Osteocyte (in vitro differentiated cells): ENCODE measurements around the gene MAFF. TPM values are rescaled to one million over a fixed set of nuclear protein-coding genes. Genes with fewer than 3 reads are reported as not detected.

Source experiments
- DNase-seq: peaks from one replicate; pipeline ENCODE4 v3.0.0; 2021; ENCODE audit warnings: mixed read lengths; ENCODE audit not compliant: unreplicated experiment; ENCODE audit errors: extremely low spot score
- H3K27ac Mint-ChIP-seq: one replicate; pipeline ENCODE4 v1.8.0; 2021; ENCODE audit warnings: mild to moderate bottlenecking, mixed read lengths; ENCODE audit not compliant: unreplicated experiment
- H3K27me3 Mint-ChIP-seq: one replicate; pipeline ENCODE4 v1.8.0; 2021; ENCODE audit warnings: mixed read lengths; ENCODE audit not compliant: unreplicated experiment
- H3K36me3 Mint-ChIP-seq: one replicate; pipeline ENCODE4 v1.8.0; 2021; ENCODE audit warnings: mixed read lengths; ENCODE audit not compliant: unreplicated experiment
- H3K4me1 Mint-ChIP-seq: one replicate; pipeline ENCODE4 v1.8.0; 2021; ENCODE audit warnings: mixed read lengths; ENCODE audit not compliant: unreplicated experiment
- H3K4me3 Mint-ChIP-seq: one replicate; pipeline ENCODE4 v1.8.0; 2021; ENCODE audit warnings: mild to moderate bottlenecking, moderate library complexity, mixed read lengths; ENCODE audit not compliant: unreplicated experiment
- H3K9me3 Mint-ChIP-seq: one replicate; pipeline ENCODE4 v1.8.0; 2021; ENCODE audit warnings: mixed read lengths; ENCODE audit not compliant: unreplicated experiment
- CTCF ChIP-seq: fragments of 200-600 bp; sonication (generic); IDR thresholded peaks from 2 replicates; pipeline ENCODE4 v1.5.0; 2021; ENCODE audit warnings: antibody characterized with exemption, mild to moderate bottlenecking, moderate library complexity
- total RNA-seq: library from RNA; stranded (reverse); gene quantifications from 2 replicates; pipeline ENCODE4 v1.2.1, GENCODE V29; 2021

MAFF gene
- total RNA-seq, 1 donor from 2014 or later: 17.0 TPM

GRCh38 chr22:38186429-38186828 lies 15.4 kb upstream of the MAFF start:
- Mint-ChIP-seq H3K4me3 (no peak overlapping the region), H3K27me3 (no peaks in the 10 kb centered on the region), H3K4me1 (peaks cover 8% of the 10 kb centered on the region), H3K36me3 (no peaks in the 10 kb centered on the region), H3K27ac (no peak overlapping the region), H3K9me3 (no peaks in the 10 kb centered on the region)
- no peak for DNase-seq
- no peak for TF ChIP-seq CTCF

DNA sequence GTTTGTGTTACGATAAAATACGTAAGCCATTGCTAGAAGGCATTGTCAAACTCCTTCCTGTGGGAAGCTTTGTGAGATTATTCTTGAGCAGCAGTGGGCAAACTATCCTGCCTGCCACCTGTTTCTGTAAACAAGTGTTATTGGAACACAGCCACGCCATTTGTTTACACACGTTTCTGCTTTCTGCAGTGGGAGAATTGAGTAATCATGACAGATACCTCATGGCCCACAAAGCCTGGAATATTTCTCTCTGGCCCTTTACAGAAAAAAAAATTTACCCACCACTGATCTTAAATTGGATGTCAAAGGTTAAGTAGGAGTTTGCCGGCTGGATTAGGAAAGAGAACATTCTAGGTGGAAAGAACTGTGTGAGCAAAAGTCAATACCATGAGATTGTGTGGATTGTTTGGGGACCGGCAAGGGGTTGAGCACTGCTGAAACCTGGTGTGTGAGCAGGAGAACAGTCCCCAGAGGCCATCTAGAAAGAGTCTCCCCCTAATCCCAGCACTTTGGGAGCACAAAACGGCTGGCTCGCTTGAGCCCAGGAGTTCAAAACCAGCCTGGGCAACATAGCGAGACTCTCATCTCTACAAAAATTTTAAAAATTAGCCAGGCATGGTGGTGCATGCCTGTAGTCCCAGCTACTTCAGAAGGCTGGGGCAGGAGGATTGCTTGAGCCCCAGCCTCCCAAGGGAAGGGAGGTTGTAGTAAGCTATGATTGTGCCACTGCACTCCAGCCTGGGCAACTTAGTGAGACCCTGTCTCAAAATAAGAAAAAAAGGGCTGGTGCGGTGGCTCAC lies 14.2 kb upstream of the MAFF start:
- DNase-seq: no peak
- Mint-ChIP-seq H3K4me1 (peaks cover 10% of the 10 kb centered on the region), H3K4me3 (no peak overlapping the region), H3K36me3 (no peaks in the 10 kb centered on the region), H3K27me3 (no peaks in the 10 kb centered on the region), H3K27ac (no peak overlapping the region), H3K9me3 (no peaks in the 10 kb centered on the region)
- TF ChIP-seq CTCF: no peak

- no peaks in the 10 kb centered on the region for H3K27me3 Mint-ChIP-seq
- no peak for DNase-seq
- no peaks in the 10 kb centered on the region for H3K9me3 Mint-ChIP-seq
- no peak overlapping the region for H3K4me3 Mint-ChIP-seq
- TF ChIP-seq CTCF: no peak
- no peaks in the 10 kb centered on the region for H3K36me3 Mint-ChIP-seq
- no peak overlapping the region for H3K27ac Mint-ChIP-seq
- peaks cover 10% of the 10 kb centered on the region for H3K4me1 Mint-ChIP-seq
Measured at GRCh38 chr22:38189104-38189503, 12.7 kb upstream of the MAFF start.

- Mint-ChIP-seq H3K4me3 (no peak overlapping the region), H3K9me3 (no peaks in the 10 kb centered on the region), H3K4me1 (peaks cover 14% of the 10 kb centered on the region), H3K27ac (no peak overlapping the region), H3K27me3 (no peaks in the 10 kb centered on the region), H3K36me3 (no peaks in the 10 kb centered on the region)
- TF ChIP-seq CTCF: no peak
- DNase-seq: no peak
Measured at GRCh38 chr22:38190581-38190980, 11.2 kb upstream of the MAFF start.

GRCh38 chr22:38191055-38191454 lies 10.7 kb upstream of the MAFF start:
- TF ChIP-seq CTCF: no peak
- DNase-seq: no peak
- Mint-ChIP-seq H3K27ac (no peak overlapping the region), H3K27me3 (no peaks in the 10 kb centered on the region), H3K4me3 (no peak overlapping the region), H3K36me3 (no peaks in the 10 kb centered on the region), H3K4me1 (peaks cover 14% of the 10 kb centered on the region), H3K9me3 (no peaks in the 10 kb centered on the region)
